Measurements from ENCODE around the gene HNRNPR.

HNRNPR gene

DNA sequence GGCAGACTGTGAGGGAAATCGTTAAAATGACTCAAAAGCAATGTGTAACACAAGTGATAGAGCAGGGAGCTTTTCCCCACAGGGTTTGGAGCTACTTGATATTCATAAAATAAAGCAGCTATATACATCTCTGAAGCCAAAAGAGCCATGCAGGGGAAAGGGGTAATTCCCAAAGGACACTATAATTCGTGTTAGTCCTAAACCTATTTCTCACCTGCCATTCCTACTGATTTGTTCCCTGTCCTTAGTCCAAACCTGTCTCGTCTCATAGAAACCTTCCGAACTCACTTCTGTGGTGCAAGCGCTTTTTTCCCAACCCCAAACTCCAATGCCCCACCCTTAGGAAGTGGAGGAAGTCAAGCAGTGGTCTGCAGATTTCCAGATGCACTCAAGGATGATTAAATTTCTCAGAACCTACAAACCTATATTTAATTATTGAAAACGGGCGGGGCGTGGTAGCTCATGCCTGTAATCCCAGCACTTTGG is 946 bp upstream of the HNRNPR start:
- Histone ChIP-seq H3K4me2 (ENCODE audit: low read length) (peak overlapping the region; percentile 83), H4K20me1 (ENCODE audit: insufficient read depth, low read length) (peaks cover 4% of the 10 kb centered on the region; the same call in 1 of the 2 replicates), H3K27ac (ENCODE audit: low read depth, low read length, poor library complexity, severe bottlenecking) (peak overlapping the region; percentile 24), H3K9me3 (ENCODE audit: low read length) (no peaks in the 10 kb centered on the region), H3K36me3 (ENCODE audit: insufficient read depth, low read length) (peaks cover 12% of the 10 kb centered on the region; the same call in 1 of the 2 replicates), H3K9me2 (ENCODE audit: low read depth, low read length) (no peaks in the 10 kb centered on the region), H3K79me2 (ENCODE audit: insufficient read depth, low read length) (peaks cover 37% of the 10 kb centered on the region), H3F3A (ENCODE audit: insufficient read depth, low read length) (no peaks in the 10 kb centered on the region), H3K4me3 (ENCODE audit: low read depth, low read length, poor library complexity, severe bottlenecking) (peak overlapping the region; percentile 93), H3K27me3 (ENCODE audit: insufficient read depth, low read length) (no peaks in the 10 kb centered on the region), H2AFZ (ENCODE audit: low read length) (peak overlapping the region; percentile 76; the same call in 1 of the 2 replicates), H3K9ac (ENCODE audit: low read length) (peak overlapping the region; percentile 83), H3K4me1 (ENCODE audit: insufficient read depth, low read length, severe bottlenecking) (peaks cover 35% of the 10 kb centered on the region)
- TF ChIP-seq, protein P1, sequence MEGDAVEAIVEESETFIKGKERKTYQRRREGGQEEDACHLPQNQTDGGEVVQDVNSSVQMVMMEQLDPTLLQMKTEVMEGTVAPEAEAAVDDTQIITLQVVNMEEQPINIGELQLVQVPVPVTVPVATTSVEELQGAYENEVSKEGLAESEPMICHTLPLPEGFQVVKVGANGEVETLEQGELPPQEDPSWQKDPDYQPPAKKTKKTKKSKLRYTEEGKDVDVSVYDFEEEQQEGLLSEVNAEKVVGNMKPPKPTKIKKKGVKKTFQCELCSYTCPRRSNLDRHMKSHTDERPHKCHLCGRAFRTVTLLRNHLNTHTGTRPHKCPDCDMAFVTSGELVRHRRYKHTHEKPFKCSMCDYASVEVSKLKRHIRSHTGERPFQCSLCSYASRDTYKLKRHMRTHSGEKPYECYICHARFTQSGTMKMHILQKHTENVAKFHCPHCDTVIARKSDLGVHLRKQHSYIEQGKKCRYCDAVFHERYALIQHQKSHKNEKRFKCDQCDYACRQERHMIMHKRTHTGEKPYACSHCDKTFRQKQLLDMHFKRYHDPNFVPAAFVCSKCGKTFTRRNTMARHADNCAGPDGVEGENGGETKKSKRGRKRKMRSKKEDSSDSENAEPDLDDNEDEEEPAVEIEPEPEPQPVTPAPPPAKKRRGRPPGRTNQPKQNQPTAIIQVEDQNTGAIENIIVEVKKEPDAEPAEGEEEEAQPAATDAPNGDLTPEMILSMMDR (IDR thresholded peaks at IDR 0.05; ENCODE audit: low read length): no peak
- TF ChIP-seq EZH2 (IDR thresholded peaks at IDR 0.05; ENCODE audit: borderline replicate concordance, low read length): no peak

DNA sequence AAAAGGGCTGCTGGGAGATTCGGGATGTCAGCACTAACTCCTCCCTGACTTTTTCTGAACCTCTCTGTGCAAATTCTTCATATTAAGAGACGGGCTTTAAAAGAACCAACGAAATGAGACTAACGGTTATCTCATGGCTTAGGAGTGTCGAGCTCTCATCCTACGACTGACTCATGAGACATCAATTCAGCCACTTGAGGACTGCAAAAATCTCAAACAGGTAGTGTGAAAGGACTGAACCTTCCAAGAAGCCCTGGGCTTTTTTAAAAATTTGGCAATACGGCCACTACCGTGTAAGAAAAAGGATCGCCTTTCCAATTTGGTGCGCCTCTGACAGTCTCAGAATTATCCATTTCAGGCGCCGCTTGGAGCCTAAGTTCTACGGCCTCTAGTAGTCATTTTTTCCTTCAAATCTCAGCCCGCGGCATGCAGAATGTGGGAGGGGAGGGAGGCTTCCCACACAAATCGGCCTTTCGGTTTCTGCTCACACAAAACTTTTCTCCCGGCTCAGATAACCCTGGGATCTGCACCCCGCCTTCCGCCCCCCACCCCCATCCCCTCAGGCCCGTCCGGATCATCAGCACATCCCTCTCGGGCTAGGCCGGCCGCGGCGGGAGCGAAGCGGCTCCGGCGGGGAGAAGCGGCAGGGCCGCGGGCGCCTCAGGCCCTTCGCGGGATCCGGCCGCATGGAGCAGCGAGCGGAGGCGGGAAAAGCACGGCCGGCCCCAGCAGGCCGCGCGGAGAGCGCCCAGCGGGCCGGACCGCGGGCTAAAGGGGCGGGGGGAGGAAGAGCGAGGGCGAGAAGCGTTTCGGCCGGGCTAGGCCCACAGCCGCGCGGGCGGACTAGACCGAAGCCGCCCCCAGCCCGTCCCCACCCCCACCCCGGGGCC is 618 bp downstream of the HNRNPR start:
- Histone ChIP-seq H3K9me2 (ENCODE audit: low read depth, low read length) (no peaks in the 10 kb centered on the region), H4K20me1 (ENCODE audit: insufficient read depth, low read length) (peaks cover 11% of the 10 kb centered on the region; the same call in 1 of the 2 replicates), H3F3A (ENCODE audit: insufficient read depth, low read length) (no peaks in the 10 kb centered on the region), H3K27me3 (ENCODE audit: insufficient read depth, low read length) (no peaks in the 10 kb centered on the region), H3K9me3 (ENCODE audit: low read length) (no peaks in the 10 kb centered on the region), H3K36me3 (ENCODE audit: insufficient read depth, low read length) (peaks cover 25% of the 10 kb centered on the region; the same call in 1 of the 2 replicates), H2AFZ (ENCODE audit: low read length) (no peak overlapping the region), H3K9ac (ENCODE audit: low read length) (peak overlapping the region; percentile 94), H3K4me2 (ENCODE audit: low read length) (peak overlapping the region; percentile 99), H3K79me2 (ENCODE audit: insufficient read depth, low read length) (peaks cover 53% of the 10 kb centered on the region), H3K4me1 (ENCODE audit: insufficient read depth, low read length, severe bottlenecking) (peaks cover 47% of the 10 kb centered on the region), H3K27ac (ENCODE audit: low read depth, low read length, poor library complexity, severe bottlenecking) (peak overlapping the region; percentile 70), H3K4me3 (ENCODE audit: low read depth, low read length, poor library complexity, severe bottlenecking) (peak overlapping the region; percentile 93)
- TF ChIP-seq, protein P1 (IDR thresholded peaks at IDR 0.05; ENCODE audit: low read length): no peak
- TF ChIP-seq EZH2 (IDR thresholded peaks at IDR 0.05; ENCODE audit: borderline replicate concordance, low read length): no peak

DNA sequence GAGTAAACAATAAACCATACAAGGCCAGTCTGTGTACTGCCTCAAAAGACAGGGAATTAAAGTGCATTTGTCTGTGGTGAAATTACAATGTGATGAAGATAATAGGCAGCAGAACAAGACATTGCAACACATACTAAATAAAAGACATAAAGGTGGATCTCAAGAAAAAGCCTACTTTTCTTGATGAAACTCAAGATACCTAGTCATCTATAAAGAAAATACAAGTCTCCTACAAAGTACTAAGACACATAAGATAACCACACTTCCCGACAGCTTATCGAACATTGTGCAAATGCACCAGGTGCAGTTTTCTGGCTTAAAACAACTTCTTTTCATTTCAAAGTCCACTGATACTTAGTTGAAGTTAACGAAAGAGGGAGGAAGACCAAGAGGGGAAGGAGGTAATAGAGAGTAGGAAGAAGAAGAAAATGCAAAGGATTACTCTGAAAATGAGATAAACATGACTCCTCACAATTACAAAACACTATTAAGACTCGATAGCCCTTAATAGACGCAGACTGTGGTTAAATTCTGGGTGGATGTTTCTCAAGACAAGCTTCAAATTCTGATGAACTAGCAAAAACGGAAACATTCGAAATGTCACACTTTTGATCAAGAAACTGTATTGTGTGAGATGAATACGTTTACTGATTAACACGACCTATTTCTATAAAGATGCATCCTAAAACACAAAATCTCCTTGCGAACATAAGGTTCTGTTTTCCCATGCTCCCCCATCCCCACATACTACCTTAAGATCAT is 2.0 kb downstream of the HNRNPR start:
- Histone ChIP-seq H3K36me3 (ENCODE audit: insufficient read depth, low read length) (peaks cover 38% of the 10 kb centered on the region), H3K27ac (ENCODE audit: low read depth, low read length, poor library complexity, severe bottlenecking) (peak overlapping the region; percentile 0)

More for the DNA sequence above, 2.0 kb downstream of the HNRNPR start:
- no peak overlapping the region for H2AFZ ChIP-seq (ENCODE audit: low read length)
- H3F3A ChIP-seq (ENCODE audit: insufficient read depth, low read length): no peaks in the 10 kb centered on the region
- H3K4me2 ChIP-seq (ENCODE audit: low read length): peak overlapping the region; percentile 99
- no peak for TF ChIP-seq EZH2 (IDR thresholded peaks at IDR 0.05; ENCODE audit: borderline replicate concordance, low read length)
- TF ChIP-seq, protein P1 (IDR thresholded peaks at IDR 0.05; ENCODE audit: low read length): no peak
- H3K4me1 ChIP-seq (ENCODE audit: insufficient read depth, low read length, severe bottlenecking): peaks cover 47% of the 10 kb centered on the region
- H4K20me1 ChIP-seq (ENCODE audit: insufficient read depth, low read length): peaks cover 11% of the 10 kb centered on the region; the same call in 1 of the 2 replicates
- peaks cover 66% of the 10 kb centered on the region for H3K79me2 ChIP-seq (ENCODE audit: insufficient read depth, low read length)
- peak overlapping the region; percentile 93 for H3K4me3 ChIP-seq (ENCODE audit: low read depth, low read length, poor library complexity, severe bottlenecking)
- peak overlapping the region; percentile 94 for H3K9ac ChIP-seq (ENCODE audit: low read length)
- no peaks in the 10 kb centered on the region for H3K9me2 ChIP-seq (ENCODE audit: low read depth, low read length)
- no peaks in the 10 kb centered on the region for H3K9me3 ChIP-seq (ENCODE audit: low read length)
- no peaks in the 10 kb centered on the region for H3K27me3 ChIP-seq (ENCODE audit: insufficient read depth, low read length)
